ACC112 (cell line): ENCODE data around the gene HINFP.
"Not testable (repeated sequence)": the region's sequence is repeated elsewhere in the genome, so short reads cannot be mapped to it uniquely, and the experiment has no call there.

Source experiments
- H2AFZ ChIP-seq: fragments of 200-600 bp; sonication (generic); one replicate; pipeline ENCODE4 v1.6.0; 2017; ENCODE audit warnings: antibody characterized with exemption, low read length; ENCODE audit not compliant: unreplicated experiment
- H3K27ac ChIP-seq: fragments of 200-600 bp; sonication (generic); 2 replicates; pipeline ENCODE4 v1.5.1; 2014; ENCODE audit warnings: low read depth, mild to moderate bottlenecking, antibody characterized with exemption, low read length, moderate library complexity
- H3K27me3 ChIP-seq: fragments of 200-600 bp; sonication (generic); 2 replicates; pipeline ENCODE4 v1.6.1; 2014; ENCODE audit warnings: mild to moderate bottlenecking, antibody characterized with exemption, low read length, moderate library complexity, mixed read lengths; ENCODE audit not compliant: insufficient read depth
- H3K36me3 ChIP-seq: fragments of 200-600 bp; sonication (generic); 2 replicates; pipeline ENCODE4 v1.6.1; 2016; ENCODE audit warnings: mild to moderate bottlenecking, antibody characterized with exemption, low read length, moderate library complexity, mixed read lengths; ENCODE audit not compliant: insufficient read depth
- H3K4me1 ChIP-seq: fragments of 200-600 bp; sonication (generic); one replicate; pipeline ENCODE4 v1.6.1; 2016; ENCODE audit warnings: low read length, mixed read lengths; ENCODE audit not compliant: insufficient read depth, unreplicated experiment, control insufficient read depth
- H3K4me3 ChIP-seq: fragments of 200-600 bp; sonication (generic); 2 replicates; pipeline ENCODE4 v1.5.1; 2014; ENCODE audit warnings: mild to moderate bottlenecking, low read depth, low read length
- H3K79me2 ChIP-seq: fragments of 200-600 bp; sonication (generic); one replicate; pipeline ENCODE4 v1.6.0; 2016; ENCODE audit warnings: low read length; ENCODE audit not compliant: control insufficient read depth, unreplicated experiment, insufficient read depth

Gene HINFP

GRCh38 chr11:119157063-119157462 is 35.7 kb downstream of the HINFP start:
- Histone ChIP-seq H3K36me3 (no peaks in the 10 kb centered on the region), H3K4me1 (no peaks in the 10 kb centered on the region), H3K4me3 (no peak overlapping the region), H2AFZ (no peak overlapping the region), H3K27ac (no peak overlapping the region), H3K79me2 (no peaks in the 10 kb centered on the region), H3K27me3 (no peaks in the 10 kb centered on the region; the same call in 1 of the 2 replicates)

DNA sequence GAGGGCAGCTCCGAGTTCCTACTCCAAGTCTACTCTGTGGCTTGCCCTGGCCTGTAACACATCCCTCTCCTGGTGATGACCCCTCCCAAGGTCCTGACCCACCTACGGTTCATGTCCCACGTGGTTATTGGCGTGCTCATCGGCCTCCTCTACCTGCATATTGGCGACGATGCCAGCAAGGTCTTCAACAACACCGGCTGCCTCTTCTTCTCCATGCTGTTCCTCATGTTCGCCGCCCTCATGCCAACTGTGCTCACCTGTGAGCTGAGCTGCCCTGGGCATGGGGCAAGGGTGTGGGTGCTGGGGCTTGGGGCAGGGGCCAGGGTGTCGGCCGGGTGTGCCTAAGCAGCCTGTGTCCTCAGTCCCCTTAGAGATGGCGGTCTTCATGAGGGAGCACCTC is 37.1 kb downstream of the HINFP start:
- no peak overlapping the region for H3K27ac ChIP-seq
- no peaks in the 10 kb centered on the region for H3K4me1 ChIP-seq
- H2AFZ ChIP-seq: no peak overlapping the region
- no peaks in the 10 kb centered on the region for H3K36me3 ChIP-seq
- no peaks in the 10 kb centered on the region; the same call in 1 of the 2 replicates for H3K27me3 ChIP-seq
- H3K79me2 ChIP-seq: no peaks in the 10 kb centered on the region
- H3K4me3 ChIP-seq: no peak overlapping the region

GRCh38 chr11:119160151-119160550 is 38.8 kb downstream of the HINFP start:
- Histone ChIP-seq H3K27me3 (no peaks in the 10 kb centered on the region; the same call in 1 of the 2 replicates), H3K79me2 (no peaks in the 10 kb centered on the region), H3K27ac (no peak overlapping the region), H3K4me3 (no peak overlapping the region), H2AFZ (no peak overlapping the region), H3K36me3 (no peaks in the 10 kb centered on the region), H3K4me1 (no peaks in the 10 kb centered on the region)

DNA sequence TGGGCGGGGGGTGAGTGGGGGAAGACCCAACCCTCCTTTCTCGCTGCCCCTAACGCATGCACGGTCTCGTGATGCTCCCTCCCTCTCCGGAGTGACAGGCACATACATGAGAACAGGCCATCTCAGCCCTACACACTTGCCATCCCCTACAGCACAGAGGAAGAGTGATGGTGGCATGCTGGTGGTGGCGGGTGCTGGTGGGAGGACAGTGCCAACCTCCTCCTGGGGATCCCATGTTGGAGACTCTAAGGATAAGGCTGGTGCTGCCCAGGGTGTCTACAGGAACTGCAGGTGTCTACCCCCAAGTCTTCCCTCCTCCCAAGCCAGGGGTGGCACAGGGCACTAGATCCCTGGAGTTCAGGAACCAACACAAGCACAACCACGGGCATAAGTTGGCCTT is 40.5 kb downstream of the HINFP start:
- H3K4me3 ChIP-seq: no peak overlapping the region
- no peak overlapping the region for H2AFZ ChIP-seq

DNA sequence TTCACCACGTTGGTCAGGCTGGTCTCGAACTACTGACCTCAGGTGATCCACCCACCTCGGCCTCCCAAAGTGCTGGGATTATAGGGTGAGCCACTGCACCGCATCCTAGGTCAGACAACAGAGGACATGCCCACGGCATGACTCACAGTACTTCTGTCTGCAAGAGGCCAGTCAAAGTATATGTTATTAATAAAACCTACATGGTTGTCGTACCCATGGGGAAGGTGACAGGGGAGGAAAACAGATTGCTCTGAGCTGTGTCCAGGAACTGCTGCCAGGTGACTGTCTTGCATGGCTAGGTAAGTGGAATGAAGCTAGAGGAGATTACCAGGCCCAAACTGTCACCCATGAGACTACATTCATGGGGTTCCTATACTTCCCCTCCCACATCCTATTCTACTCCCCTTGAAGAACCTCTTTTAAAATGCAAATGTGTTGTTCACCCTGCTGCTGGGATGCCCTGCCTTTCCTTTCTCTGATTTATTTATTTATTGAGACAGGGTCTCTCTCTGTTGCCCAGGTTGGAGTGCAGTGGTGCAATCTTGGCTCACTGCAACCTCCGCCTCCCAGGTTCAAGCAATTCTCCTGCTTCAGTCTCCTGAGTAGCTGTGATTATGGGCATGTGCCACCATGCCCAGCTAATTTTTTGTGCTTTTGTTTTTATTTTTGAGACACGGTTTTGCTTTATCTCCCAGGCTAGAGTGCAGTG is 45.1 kb downstream of the HINFP start:
- Histone ChIP-seq H3K79me2 (no peaks in the 10 kb centered on the region), H3K4me1 (peaks cover 12% of the 10 kb centered on the region), H2AFZ (no peak overlapping the region), H3K27me3 (no peaks in the 10 kb centered on the region), H3K27ac (no peak overlapping the region), H3K4me3 (no peak overlapping the region), H3K36me3 (no peaks in the 10 kb centered on the region)

More for the DNA sequence above, 40.5 kb downstream of the HINFP start:
- Histone ChIP-seq H3K36me3 (no peaks in the 10 kb centered on the region), H3K79me2 (no peaks in the 10 kb centered on the region), H3K27me3 (no peaks in the 10 kb centered on the region; the same call in 1 of the 2 replicates), H3K27ac (no peak overlapping the region), H3K4me1 (peaks cover 8% of the 10 kb centered on the region)

DNA sequence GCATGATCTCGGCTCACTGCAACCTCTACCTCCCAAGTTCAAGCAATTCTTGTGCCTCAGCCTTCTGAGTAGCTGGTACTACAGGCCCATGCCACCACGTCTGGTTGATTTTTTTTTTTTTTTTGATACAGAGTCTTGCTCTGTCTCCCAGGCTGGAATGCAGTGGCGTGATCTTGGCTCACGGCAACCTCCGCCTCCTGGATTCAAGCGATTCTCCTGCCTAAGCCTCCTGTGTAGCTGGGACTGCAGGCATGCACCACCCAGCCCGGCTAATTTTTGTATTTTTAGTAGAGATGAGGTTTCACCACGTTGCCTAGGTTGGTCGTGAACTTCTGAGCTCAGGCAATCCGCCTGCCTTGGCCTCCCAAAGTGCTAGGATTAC is 45.7 kb downstream of the HINFP start:
- H3K4me3 ChIP-seq, H2AFZ ChIP-seq, H3K27me3 ChIP-seq, H3K79me2 ChIP-seq, H3K27ac ChIP-seq, H3K36me3 ChIP-seq: not testable (repeated sequence)
- H3K4me1 ChIP-seq: peaks cover 12% of the 10 kb centered on the region

DNA sequence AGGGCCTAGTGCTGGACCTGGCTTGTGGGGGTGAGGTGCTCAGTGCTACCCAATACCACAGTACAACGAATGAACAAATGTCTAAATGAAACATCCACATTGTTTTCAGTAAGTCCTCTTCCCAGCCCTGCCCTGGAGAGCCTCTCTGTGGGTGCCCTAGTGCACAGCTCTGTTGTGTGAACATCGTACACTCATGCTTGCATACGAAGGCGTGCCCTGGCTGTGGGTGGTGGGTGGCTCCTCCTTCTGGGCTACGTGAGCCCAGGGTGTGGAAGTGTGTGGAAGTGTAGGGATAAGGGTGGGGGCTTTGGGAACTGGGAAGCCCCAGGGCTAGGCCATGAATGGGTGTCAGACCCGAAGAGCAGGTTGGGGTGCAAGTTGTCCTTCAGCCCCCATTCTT is 46.6 kb downstream of the HINFP start:
- H2AFZ ChIP-seq: no peak overlapping the region
- no peaks in the 10 kb centered on the region for H3K79me2 ChIP-seq
- H3K4me1 ChIP-seq: peaks cover 12% of the 10 kb centered on the region
- no peaks in the 10 kb centered on the region for H3K36me3 ChIP-seq
- H3K27ac ChIP-seq: no peak overlapping the region
- no peaks in the 10 kb centered on the region for H3K27me3 ChIP-seq
- peak overlapping the region; percentile 89; the same call in 1 of the 2 replicates for H3K4me3 ChIP-seq

DNA sequence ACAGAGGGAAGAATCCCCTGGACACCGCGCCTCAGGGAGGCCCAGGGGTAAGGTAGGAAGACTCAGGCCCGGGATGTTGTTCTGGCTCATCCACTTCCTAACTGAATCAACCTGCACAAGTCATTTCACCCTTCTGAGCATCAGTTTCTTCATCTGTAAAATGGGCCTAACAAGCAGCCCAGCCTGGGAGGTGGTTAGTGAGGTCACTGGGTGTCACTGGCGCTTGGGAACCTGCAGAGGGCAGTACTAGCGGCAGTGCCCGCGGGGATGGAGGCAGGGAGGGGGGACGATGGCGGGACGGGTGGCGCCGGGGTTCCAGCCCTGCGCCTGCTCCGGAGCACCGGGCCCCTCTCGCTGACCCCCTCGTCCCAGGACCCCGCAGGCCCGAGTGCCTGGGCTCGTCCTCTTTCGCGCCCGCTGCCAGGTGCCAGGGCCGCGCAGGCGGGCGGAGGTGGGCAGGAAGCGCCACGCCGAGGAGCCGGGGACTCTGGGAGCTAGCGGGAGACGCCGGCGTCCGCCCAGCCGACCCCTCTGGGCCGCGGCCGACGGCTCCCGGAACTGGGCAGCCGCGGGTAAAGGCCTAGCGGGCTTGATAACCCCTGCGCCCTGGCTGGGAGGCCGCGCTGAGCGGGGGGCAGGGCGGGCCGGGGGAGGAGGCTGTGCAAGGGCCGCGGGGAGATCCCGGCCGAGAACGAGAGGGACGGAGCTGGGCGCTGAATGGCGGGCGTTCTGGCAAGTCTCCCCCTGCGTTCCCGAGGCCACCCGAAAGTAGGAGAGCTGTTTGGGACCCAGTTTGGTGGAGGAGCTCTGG is 47.3 kb downstream of the HINFP start, which contains the start of gene NLRX1:
TSS of gene NLRX1 (plus strand) at position 255 of the 811 bp plus-strand sequence. CDS start 2,679 bp downstream, outside the sequence.
- Histone ChIP-seq H3K27ac (peak within 1 kb of the TSS; percentile 46; the same call in 1 of the 2 replicates), H2AFZ (peak within 1 kb of the TSS; percentile 98)

GRCh38 chr11:119169282-119169719 is 47.9 kb downstream of the HINFP start:
- peak overlapping the region; percentile 89 for H3K4me3 ChIP-seq
- no peaks in the 10 kb centered on the region for H3K79me2 ChIP-seq
- H2AFZ ChIP-seq: peak overlapping the region; percentile 98
- no peaks in the 10 kb centered on the region for H3K27me3 ChIP-seq
- H3K36me3 ChIP-seq: no peaks in the 10 kb centered on the region
- peaks cover 12% of the 10 kb centered on the region for H3K4me1 ChIP-seq
- peak overlapping the region; percentile 46; the same call in 1 of the 2 replicates for H3K27ac ChIP-seq

More for the DNA sequence above, 47.3 kb downstream of the HINFP start, which contains the start of gene NLRX1:
- Histone ChIP-seq H3K4me3 (peak within 1 kb of the TSS; percentile 89), H3K4me1 (peaks cover 12% of the 10 kb centered on the region), H3K27me3 (no peaks in the 10 kb centered on the region), H3K36me3 (no peaks in the 10 kb centered on the region), H3K79me2 (no peaks in the 10 kb centered on the region)

GRCh38 chr11:119172513-119172912 is 51.1 kb downstream of the HINFP start:
- Histone ChIP-seq H3K79me2 (no peaks in the 10 kb centered on the region), H3K4me3 (no peak overlapping the region), H3K36me3 (no peaks in the 10 kb centered on the region), H3K27ac (no peak overlapping the region), H3K27me3 (no peaks in the 10 kb centered on the region), H3K4me1 (peaks cover 11% of the 10 kb centered on the region), H2AFZ (no peak overlapping the region)
